Activated T-helper 2 cell treated with anti-CD3 and anti-CD28 coated beads, Interferon-gamma antibody, Interleukin-2, Interleukin-4, amounts not matched to agents 10 μg/mL and 5 μg/mL and 100 μg/mL, durations not matched to agents 14 hours and 24 hours and 36 hours (primary cell): ENCODE results near the gene ABHD3. TPM values are rescaled to one million over a fixed set of nuclear protein-coding genes. Genes with fewer than 3 reads are reported as not detected.
"Not testable (repeated sequence)": the region's sequence is repeated elsewhere in the genome, so short reads cannot be mapped to it uniquely, and the experiment has no call there.

Source experiments
- DNase-seq: peaks from one replicate; pipeline ENCODE4 v3.0.0; 2021; ENCODE audit warnings: low spot score
- H3K27ac Mint-ChIP-seq: one replicate; pipeline ENCODE4 v1.8.0; 2021; ENCODE audit warnings: mixed read lengths
- H3K27me3 Mint-ChIP-seq: one replicate; pipeline ENCODE4 v1.8.0; 2021; ENCODE audit warnings: low read depth, mixed read lengths
- H3K36me3 Mint-ChIP-seq: one replicate; pipeline ENCODE4 v1.8.0; 2021; ENCODE audit warnings: low read depth, mixed read lengths
- H3K4me1 Mint-ChIP-seq: one replicate; pipeline ENCODE4 v1.8.0; 2021; ENCODE audit warnings: low read depth, mixed read lengths
- H3K4me3 Mint-ChIP-seq: one replicate; pipeline ENCODE4 v1.8.0; 2021; ENCODE audit warnings: low read depth, mild to moderate bottlenecking, moderate library complexity, mixed read lengths
- H3K9me3 Mint-ChIP-seq: one replicate; pipeline ENCODE4 v1.8.0; 2021; ENCODE audit warnings: mixed read lengths
- intact Hi-C: fragments of 100-400 bp; cut with micrococcal nuclease; formaldehyde crosslinking; loops from one replicate; pipeline ENCODE4 v1.15.1; 2023
- total RNA-seq: library from RNA; stranded (reverse); gene quantifications from 2 replicates; pipeline ENCODE4 v1.2.3, GENCODE V29; 2022

The ABHD3 gene
- total RNA-seq, 1 donor from 2014 or later, result 31.2 TPM

DNA sequence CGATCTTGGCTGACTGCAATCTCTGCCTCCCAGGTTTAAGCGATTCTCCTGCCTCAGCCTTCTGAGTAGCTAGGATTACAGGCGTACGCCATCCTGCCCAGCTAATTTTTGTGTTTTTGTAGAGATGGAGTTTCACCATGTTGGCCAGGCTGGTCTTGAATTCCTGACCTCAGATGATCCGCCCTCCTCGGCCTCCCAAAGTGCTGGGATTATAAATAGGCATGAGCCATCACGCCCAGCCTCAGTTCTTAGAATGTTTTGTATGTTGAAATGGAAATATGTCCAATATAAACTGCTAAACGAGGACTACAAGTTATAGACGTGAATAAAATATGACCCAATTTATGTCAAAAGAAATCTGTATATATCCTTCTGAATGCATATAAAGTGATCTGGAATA is 82.9 kb downstream of the ABHD3 start:
- Mint-ChIP-seq H3K4me1 (peaks cover 15% of the 10 kb centered on the region), H3K36me3 (peaks cover 70% of the 10 kb centered on the region)
- H3K9me3 Mint-ChIP-seq, DNase-seq, H3K27ac Mint-ChIP-seq, H3K4me3 Mint-ChIP-seq, H3K27me3 Mint-ChIP-seq, intact Hi-C loops: not testable (repeated sequence)

DNA sequence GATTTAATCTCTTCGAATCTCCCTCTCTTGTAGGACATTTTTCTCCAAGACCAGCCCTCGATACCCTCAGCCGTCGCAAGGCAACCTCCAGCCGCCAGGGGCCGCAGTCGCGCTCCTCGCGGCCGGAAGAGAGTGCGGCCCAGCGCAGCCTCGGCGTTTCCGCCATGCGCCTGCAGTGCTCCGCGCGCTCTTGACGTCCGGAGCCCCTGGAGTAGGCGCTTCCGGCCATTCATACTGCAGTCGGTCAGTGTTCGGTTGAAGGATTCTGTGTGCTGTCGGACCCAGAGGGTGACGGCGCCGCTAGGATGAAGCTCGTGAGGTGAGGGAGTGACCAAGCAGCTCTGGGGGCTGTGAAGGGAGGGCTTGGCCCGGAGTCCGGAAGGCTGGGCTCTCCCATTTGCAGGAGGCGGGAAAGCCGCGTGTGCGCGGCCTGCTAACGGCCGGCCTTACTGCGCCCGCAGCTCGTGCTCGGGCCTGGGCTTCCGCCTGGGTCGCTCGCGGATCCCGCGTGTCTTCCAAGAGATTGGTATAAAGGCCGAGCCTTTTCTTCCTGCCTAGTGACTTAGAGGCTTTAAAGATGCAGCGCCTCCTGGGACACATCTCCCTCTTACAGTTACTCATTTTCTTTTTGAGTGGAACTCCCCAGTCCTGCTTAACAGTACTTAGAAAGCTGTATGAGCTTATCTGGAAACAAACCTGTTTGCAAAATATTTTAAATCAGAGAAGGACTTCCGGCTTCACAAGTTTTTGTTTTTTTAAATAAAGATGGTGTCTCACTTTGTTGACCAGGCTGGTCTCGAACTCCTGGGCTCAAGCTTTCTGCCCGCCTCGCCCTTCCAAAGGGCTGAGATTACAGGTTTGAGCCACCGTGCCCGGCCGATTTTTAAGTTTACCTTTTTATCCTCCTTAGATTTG is 92.2 kb downstream of the ABHD3 start, which contains the start of gene SNRPD1:
Gene SNRPD1, plus strand, starts transcription at position 190 of the 915 bp plus-strand sequence. Its CDS starts 116 bp downstream, at position 306.
- Mint-ChIP-seq H3K4me1 (peaks cover 19% of the 10 kb centered on the region), H3K4me3 (peak within 1 kb of the TSS; percentile 98), H3K27ac (peak within 1 kb of the TSS; percentile 99), H3K36me3 (peaks cover 45% of the 10 kb centered on the region), H3K9me3 (no peaks in the 10 kb centered on the region), H3K27me3 (no peaks in the 10 kb centered on the region)
- peak; percentile 88 for DNase-seq
- intact Hi-C loops, result loop anchor here (1.0 to 10.0 kb wide), 6 partner anchors 12 to 232 kb away; partner anchors contain the start of genes ABHD3, ESCO1 and MIB1

DNA sequence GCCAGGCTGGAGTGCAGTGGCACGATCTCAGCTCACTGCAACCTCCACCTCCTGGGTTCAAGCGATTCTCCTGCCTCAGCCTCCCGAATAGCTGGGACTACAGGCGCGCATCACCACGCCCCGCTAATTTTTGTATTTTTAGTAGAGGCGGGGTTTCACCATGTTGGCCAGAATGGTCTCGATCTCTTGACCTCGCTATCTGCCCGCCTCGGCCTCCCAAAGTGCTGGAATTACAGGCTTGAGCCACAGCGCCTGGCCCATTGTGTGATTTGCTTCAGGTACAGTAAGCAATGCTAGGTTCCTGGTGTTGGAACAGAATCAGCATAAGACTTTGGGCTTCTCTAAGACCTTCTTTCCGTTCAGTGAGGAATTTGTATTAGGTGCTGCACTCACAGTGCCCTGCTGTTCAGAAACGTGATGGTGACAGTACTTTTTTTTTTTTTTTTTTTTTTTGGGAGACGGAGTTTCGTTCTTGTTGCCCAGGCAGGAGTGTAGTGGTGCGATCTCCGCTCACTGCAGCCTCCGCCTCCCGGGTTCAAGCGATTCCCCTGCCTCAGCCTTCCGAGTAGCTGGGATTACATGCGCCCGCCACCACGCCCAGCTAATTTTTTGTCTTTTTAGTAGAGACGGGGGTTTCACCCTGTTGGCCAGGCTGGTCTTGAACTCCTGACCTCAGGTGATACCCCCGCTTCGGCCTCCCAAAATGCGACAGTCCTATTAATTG is 93.0 kb downstream of the ABHD3 start:
- Mint-ChIP-seq H3K4me1 (peaks cover 14% of the 10 kb centered on the region), H3K27ac (peak overlapping the region; percentile 99), H3K4me3 (peak overlapping the region; percentile 98), H3K36me3 (peaks cover 37% of the 10 kb centered on the region)
- DNase-seq, H3K27me3 Mint-ChIP-seq, H3K9me3 Mint-ChIP-seq: not testable (repeated sequence)
- intact Hi-C loops, result loop anchor here (1.0 to 10.0 kb wide), 6 partner anchors 11 to 233 kb away; partner anchors contain the start of genes ABHD3, ESCO1 and MIB1

DNA sequence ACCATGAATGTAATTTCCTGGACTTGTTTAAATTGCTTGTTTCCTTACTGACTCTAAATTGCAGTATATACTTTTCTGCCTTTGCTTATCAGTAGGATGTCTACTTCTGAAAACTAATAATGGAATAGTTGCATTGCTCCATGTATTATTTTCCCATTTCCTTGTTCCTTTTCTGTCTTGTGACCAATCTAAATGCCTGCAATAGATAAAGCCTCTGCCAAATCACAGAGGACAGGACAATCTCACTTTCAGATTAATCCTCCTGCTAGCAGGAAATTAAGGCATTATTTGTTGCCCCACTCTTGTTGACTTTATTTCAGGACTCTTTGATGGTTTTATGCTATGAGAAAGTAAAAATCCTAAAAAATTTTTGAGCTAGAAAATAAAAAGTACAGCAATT is 99.4 kb downstream of the ABHD3 start:
- H3K4me1 Mint-ChIP-seq, result peaks cover 11% of the 10 kb centered on the region
- peaks cover 3% of the 10 kb centered on the region for H3K27me3 Mint-ChIP-seq
- no peaks in the 10 kb centered on the region for H3K9me3 Mint-ChIP-seq
- no peak overlapping the region for H3K4me3 Mint-ChIP-seq
- H3K36me3 Mint-ChIP-seq, result no peaks in the 10 kb centered on the region
- H3K27ac Mint-ChIP-seq, result no peak overlapping the region
- intact Hi-C loops, result no loop called here
- no peak for DNase-seq

DNA sequence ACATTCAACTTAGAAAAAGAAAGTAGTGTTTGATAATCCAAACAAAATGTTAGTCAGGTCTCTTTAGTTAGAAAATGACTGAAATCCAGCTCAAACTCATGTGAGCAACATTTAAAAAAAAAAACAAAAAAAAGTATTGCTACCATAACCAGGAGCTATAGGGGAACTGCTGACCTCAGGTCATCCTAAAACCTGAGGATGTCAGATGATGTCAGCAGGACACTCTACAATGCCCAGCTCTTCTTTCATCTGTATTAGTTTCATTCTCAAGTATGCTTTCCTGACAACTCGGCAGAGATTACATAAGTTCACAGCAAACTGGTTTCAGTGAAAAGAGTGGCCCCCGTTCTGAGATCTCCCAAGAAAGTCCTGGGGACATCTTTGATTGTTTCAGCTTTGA is 99.9 kb downstream of the ABHD3 start:
- H3K36me3 Mint-ChIP-seq, result no peaks in the 10 kb centered on the region
- no peak for DNase-seq
- H3K4me1 Mint-ChIP-seq, result peaks cover 11% of the 10 kb centered on the region
- H3K4me3 Mint-ChIP-seq, result no peak overlapping the region
- H3K27me3 Mint-ChIP-seq, result peaks cover 3% of the 10 kb centered on the region
- intact Hi-C loops, result loop anchor here (5.0 kb wide), 1 partner anchor 112 kb away; no protein-coding TSS in a partner anchor
- H3K27ac Mint-ChIP-seq, result no peak overlapping the region
- no peaks in the 10 kb centered on the region for H3K9me3 Mint-ChIP-seq

DNA sequence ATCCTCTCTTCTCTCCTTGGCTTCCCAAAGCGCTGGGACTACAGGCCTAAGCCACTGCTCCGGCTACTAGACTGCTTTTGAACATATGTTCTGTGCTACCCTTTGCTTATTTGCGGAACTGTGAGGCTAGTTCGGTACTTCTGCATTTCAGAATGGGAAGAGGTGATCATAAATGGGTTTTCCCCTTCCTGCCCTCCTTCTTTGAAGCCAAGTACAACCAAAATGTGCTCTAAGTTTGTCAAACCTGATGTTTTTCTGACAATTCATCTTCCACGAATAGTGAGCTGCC is 102.3 kb downstream of the ABHD3 start:
- peak overlapping the region; percentile 46 for H3K27ac Mint-ChIP-seq
- no peak for DNase-seq
- peaks cover 19% of the 10 kb centered on the region for H3K4me1 Mint-ChIP-seq
- H3K27me3 Mint-ChIP-seq, result peaks cover 3% of the 10 kb centered on the region
- H3K9me3 Mint-ChIP-seq, result no peaks in the 10 kb centered on the region
- peaks cover 4% of the 10 kb centered on the region for H3K36me3 Mint-ChIP-seq
- no peak overlapping the region for H3K4me3 Mint-ChIP-seq
- intact Hi-C loops, result loop anchor here (5.0 kb wide), 1 partner anchor 110 kb away; no protein-coding TSS in a partner anchor

Other genes with a start within 250 kb of the ABHD3 start
- 20.5 and 21.4 TPM in 2 replicates for gene ESCO1, start 104.1 kb downstream of the ABHD3 start, total RNA-seq
- 164 TPM in 2 replicates for gene SNRPD1, start 92.5 kb downstream of the ABHD3 start, total RNA-seq
- gene MIB1, start 36.0 kb upstream of the ABHD3 start, total RNA-seq, result 45.0 and 45.7 TPM in 2 replicates